ENCODE data around the gene PSMC4. TPM values are rescaled to one million over a fixed set of nuclear protein-coding genes. Genes with fewer than 3 reads are reported as not detected.

PSMC4 gene
- total RNA-seq, 1 donor from 2014 or later = 85.6 TPM

DNA sequence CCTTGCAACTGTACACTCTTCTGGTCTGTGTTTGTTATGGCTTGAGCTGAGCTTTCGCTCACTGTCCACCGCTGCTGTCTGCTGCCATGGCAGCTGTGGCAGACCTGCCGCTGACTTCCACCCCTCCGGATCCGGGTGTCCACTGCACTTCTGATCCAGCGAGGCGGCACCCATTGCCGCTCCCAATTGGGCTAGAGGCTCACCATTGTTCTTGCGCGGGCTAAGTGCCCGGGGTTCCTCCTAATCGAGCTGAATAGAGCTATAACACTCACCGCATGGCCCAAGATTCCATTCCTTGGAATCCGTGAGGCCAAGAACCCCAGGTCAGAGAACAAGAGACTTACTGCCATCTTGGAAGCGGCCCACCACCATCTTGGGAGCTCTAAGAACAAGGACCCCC, 2.2 kb upstream of the PSMC4 start:
- H3K9me3 Mint-ChIP-seq (ENCODE audit: unreplicated experiment) = no peaks in the 10 kb centered on the region
- TF ChIP-seq CTCF (IDR thresholded peaks at IDR 0.05) = no peak
- H3K27ac Mint-ChIP-seq (ENCODE audit: unreplicated experiment) = peak overlapping the region; percentile 97
- no peak overlapping the region for H3K4me3 Mint-ChIP-seq (ENCODE audit: unreplicated experiment)
- H3K27me3 Mint-ChIP-seq (ENCODE audit: unreplicated experiment) = no peaks in the 10 kb centered on the region
- peaks cover 26% of the 10 kb centered on the region for H3K4me1 Mint-ChIP-seq (ENCODE audit: unreplicated experiment)
- peak; percentile 80 for DNase-seq (ENCODE audit: extremely low spot score, unreplicated experiment)
- H3K36me3 Mint-ChIP-seq (ENCODE audit: unreplicated experiment) = peaks cover 3% of the 10 kb centered on the region

DNA sequence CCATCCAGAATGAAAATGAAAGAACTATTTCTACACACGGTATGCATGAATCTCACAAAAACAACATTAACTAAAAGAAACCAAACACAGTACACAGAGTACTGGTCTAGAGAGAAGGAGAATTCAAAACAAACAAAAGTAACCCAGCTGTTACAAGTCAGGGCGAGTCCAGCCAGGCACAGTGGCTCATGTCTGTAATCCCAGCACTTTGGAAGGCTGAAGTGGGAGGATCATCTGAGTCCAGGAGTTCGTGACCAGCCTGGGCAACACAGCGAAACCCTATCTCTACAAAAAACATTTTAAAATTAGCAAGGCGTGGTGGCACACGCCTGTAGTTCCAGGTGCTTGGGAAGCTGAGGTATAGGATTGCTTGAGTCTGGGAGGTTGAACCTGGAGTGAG, 1.7 kb upstream of the PSMC4 start:
- Mint-ChIP-seq H3K36me3 (ENCODE audit: unreplicated experiment) (peaks cover 6% of the 10 kb centered on the region), H3K4me1 (ENCODE audit: unreplicated experiment) (peaks cover 26% of the 10 kb centered on the region), H3K27me3 (ENCODE audit: unreplicated experiment) (no peaks in the 10 kb centered on the region), H3K4me3 (ENCODE audit: unreplicated experiment) (peak overlapping the region; percentile 97), H3K27ac (ENCODE audit: unreplicated experiment) (peak overlapping the region; percentile 97), H3K9me3 (ENCODE audit: unreplicated experiment) (no peaks in the 10 kb centered on the region)
- TF ChIP-seq CTCF (IDR thresholded peaks at IDR 0.05) = no peak
- no peak for DNase-seq (ENCODE audit: extremely low spot score, unreplicated experiment)

DNA sequence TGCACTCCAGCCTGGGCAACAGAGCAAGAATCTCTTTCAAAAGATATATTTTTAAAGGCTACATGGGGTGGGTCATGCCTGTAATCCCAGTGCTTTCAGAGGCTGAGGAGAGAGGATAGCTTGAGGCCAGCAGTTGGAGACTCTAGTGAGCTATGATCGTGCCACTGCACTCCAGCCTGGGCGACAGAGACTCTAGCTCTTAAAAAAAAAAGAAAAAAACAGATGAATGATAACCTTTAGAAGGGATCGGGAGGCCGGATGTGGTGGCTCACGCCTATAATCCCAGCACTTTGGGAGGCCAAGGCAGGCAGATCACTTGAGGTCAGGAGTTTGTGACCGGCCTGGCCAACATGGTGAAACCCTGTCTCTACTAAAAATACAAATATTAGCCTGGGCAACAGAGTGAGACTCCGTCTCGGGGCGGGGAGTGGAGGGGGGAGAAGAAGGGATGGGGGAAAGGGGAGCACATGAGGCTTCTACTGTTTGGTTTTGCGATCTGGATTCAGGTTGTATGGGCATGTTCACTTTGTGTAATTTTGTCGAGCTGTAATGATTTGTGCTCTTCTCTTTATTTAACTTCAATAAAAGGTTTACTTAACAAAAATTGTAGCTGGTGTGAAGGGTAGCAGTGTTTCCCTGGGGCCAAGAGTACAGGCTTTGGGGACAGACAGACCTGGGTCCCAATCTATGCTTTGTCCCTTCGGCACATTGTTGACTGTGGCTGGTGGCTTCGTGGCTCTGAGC, 1.1 kb upstream of the PSMC4 start:
- no peak for TF ChIP-seq CTCF (IDR thresholded peaks at IDR 0.05)
- Mint-ChIP-seq H3K27ac (ENCODE audit: unreplicated experiment) (peak overlapping the region; percentile 97), H3K36me3 (ENCODE audit: unreplicated experiment) (peaks cover 10% of the 10 kb centered on the region), H3K27me3 (ENCODE audit: unreplicated experiment) (no peaks in the 10 kb centered on the region), H3K4me3 (ENCODE audit: unreplicated experiment) (peak overlapping the region; percentile 97), H3K4me1 (ENCODE audit: unreplicated experiment) (peaks cover 26% of the 10 kb centered on the region), H3K9me3 (ENCODE audit: unreplicated experiment) (no peaks in the 10 kb centered on the region)
- DNase-seq (ENCODE audit: extremely low spot score, unreplicated experiment) = peak; percentile 48

DNA sequence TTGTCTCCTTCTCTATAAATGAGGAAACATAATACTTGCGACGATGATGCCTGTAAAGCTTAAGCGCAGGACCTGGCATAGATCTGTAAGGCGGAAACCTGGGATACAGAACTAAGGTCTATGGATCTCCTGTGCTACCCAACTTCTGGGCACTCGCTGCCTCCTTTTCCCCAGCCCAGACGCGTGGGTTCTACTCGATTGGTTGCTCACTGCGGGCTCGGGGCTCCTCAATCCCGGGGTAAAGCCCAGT, 615 bp upstream of the PSMC4 start:
- peaks cover 13% of the 10 kb centered on the region for H3K36me3 Mint-ChIP-seq (ENCODE audit: unreplicated experiment)
- H3K4me3 Mint-ChIP-seq (ENCODE audit: unreplicated experiment) = peak overlapping the region; percentile 97
- no peaks in the 10 kb centered on the region for H3K9me3 Mint-ChIP-seq (ENCODE audit: unreplicated experiment)
- peak overlapping the region; percentile 97 for H3K27ac Mint-ChIP-seq (ENCODE audit: unreplicated experiment)
- no peak for DNase-seq (ENCODE audit: extremely low spot score, unreplicated experiment)
- H3K4me1 Mint-ChIP-seq (ENCODE audit: unreplicated experiment) = peaks cover 26% of the 10 kb centered on the region
- H3K27me3 Mint-ChIP-seq (ENCODE audit: unreplicated experiment) = no peaks in the 10 kb centered on the region
- TF ChIP-seq CTCF (IDR thresholded peaks at IDR 0.05) = no peak

GRCh38 chr19:39971380-39972035, 543 bp downstream of the PSMC4 start:
- Mint-ChIP-seq H3K9me3 (ENCODE audit: unreplicated experiment) (no peaks in the 10 kb centered on the region), H3K36me3 (ENCODE audit: unreplicated experiment) (peaks cover 18% of the 10 kb centered on the region), H3K27me3 (ENCODE audit: unreplicated experiment) (no peaks in the 10 kb centered on the region), H3K4me3 (ENCODE audit: unreplicated experiment) (peak overlapping the region; percentile 97), H3K4me1 (ENCODE audit: unreplicated experiment) (peaks cover 26% of the 10 kb centered on the region), H3K27ac (ENCODE audit: unreplicated experiment) (peak overlapping the region; percentile 97)
- no peak for TF ChIP-seq CTCF (IDR thresholded peaks at IDR 0.05)
- DNase-seq (ENCODE audit: extremely low spot score, unreplicated experiment) = peak; percentile 83

All from osteocyte (in vitro differentiated cells).